ENCODE results near the gene ROBO2.

GRCh38 chr3:77150759-77151158, 110.9 kb downstream of the ROBO2 start:
- TF ChIP-seq CTCF (conservative IDR thresholded peaks at IDR 0.05 in 1 of 2, IDR thresholded peaks at IDR 0.05 in 1 of 2; ENCODE audit: extremely low read depth in 1 of 2, insufficient read depth in 1 of 2, low read depth in 1 of 2, low read length in 2 of 2), result no peak
- no peak for TF ChIP-seq EZH2 (IDR thresholded peaks at IDR 0.05; ENCODE audit: borderline replicate concordance, low read length)
